Ovary (tissue), 9 donors: ENCODE data around the gene NANP. TPM values are rescaled to one million over a fixed set of nuclear protein-coding genes. Genes with fewer than 3 reads are reported as not detected.
A peak's percentile ranks its signal among the peaks of the same experiment; 100 is the strongest.

ENCODE experiments used
- DNase-seq, 5 donors: peaks; one replicate each; pipeline ENCODE4 v3.0.0-alpha.2; 2019 to 2020
- H3K27ac ChIP-seq, 2 donors: fragments of 200-600 bp; one replicate each; pipeline versions ENCODE4 v1.5.1 to v1.8.0; 2019 to 2022
- H3K27me3 ChIP-seq: fragments of 200-600 bp; one replicate; pipeline ENCODE4 v1.8.0; 2022
- H3K36me3 ChIP-seq: fragments of 200-600 bp; sonication (generic); one replicate; pipeline ENCODE4 v1.5.1; 2019
- H3K4me1 ChIP-seq: one replicate; pipeline ENCODE4 v1.8.1; 2013; ENCODE audit warnings: mild to moderate bottlenecking, moderate library complexity; ENCODE audit not compliant: insufficient read depth
- H3K4me3 ChIP-seq: fragments of 200-600 bp; sonication (generic); one replicate; pipeline ENCODE4 v1.5.1; 2017
- H3K9me3 ChIP-seq, 2 donors: fragments of 200-600 bp in 1 of 2; sonication (generic) in 1 of 2; one replicate each; pipeline versions ENCODE4 v1.5.1 to v1.8.1; 2013 to 2019; ENCODE audit warnings: mild to moderate bottlenecking in 1 of 2, moderate library complexity in 1 of 2
- CTCF ChIP-seq, 3 donors: fragments of 450-650 bp in 2 of 3; fragments of 200-600 bp in 1 of 3; IDR thresholded peaks; one replicate each; pipeline versions ENCODE4 v1.5.1 to v1.8.0; 2016 to 2022; ENCODE audit warnings: antibody characterized with exemption in 3 of 3, mild to moderate bottlenecking in 1 of 3
- EP300 ChIP-seq: sonication (generic); formaldehyde crosslinking; IDR thresholded peaks from one replicate; pipeline ENCODE4 v1.6.1; 2017; ENCODE audit warnings: antibody characterized with exemption
- POLR2A ChIP-seq: fragments of 450-650 bp; IDR thresholded peaks from one replicate; pipeline ENCODE4 v1.6.1; 2017; ENCODE audit warnings: antibody characterized with exemption, mild to moderate bottlenecking, moderate library complexity
- WGBS, 3 donors: extraction: QIAGEN DNeasy Blood & Tissue Kit in 1 of 3; methylation state at CpG; one replicate each; pipeline versions ENCODE4 v1.1.5 to v1.1.7; 2013 to 2017; 5-methylcytosine and 5-hydroxymethylcytosine counted together
- intact Hi-C, 4 donors: fragments of 100-400 bp; cut with DNase I; formaldehyde crosslinking; loops; one replicate each; pipeline versions ENCODE4 v1.11.0 to v1.15.1; 2022 to 2023
- polyA plus RNA-seq, 2 donors: library from polyadenylated mRNA; stranded (reverse); fragments of 200-250 nt in 1 of 2; fragments of 350-450 nt in 1 of 2; fragmentation: Illumina TruSeq in 1 of 2; extraction: RNeasy Lipid Tissue Mini Kit (QIAGEN cat#74804) in 1 of 2; gene quantifications; one replicate each; pipeline ENCODE4 v1.2.3, GENCODE V29; 2013 to 2014
- total RNA-seq, 7 donors: library from RNA; depleted of rRNA in 2 of 7; stranded (reverse); fragments of >200 nt in 2 of 7; fragmentation: NEBNext Ultra II Directional in 3 of 7; extraction: Animal tissue kit (Norgen Biotek cat#: 25700) in 3 of 7; gene quantifications; one replicate each; pipeline versions ENCODE4 v1.1.0 to v1.2.4, GENCODE V29; 2016 to 2023
- donor health status: DM: no; HTN: no; CAD: no; lungs with moderate emphysema.
- donor health status: DM: no; HTN: no; CAD: no.
- donor health status: Bipolar disorder and iron deficiency.
- donor health status: DM: yes; HTN: yes; CAD: no.
- donor health status: DM: no; HTN: no; CAD: no.
- donor health status: DM: yes; HTN: yes; CAD: no.

Gene NANP
- total and polyA plus RNA-seq, 9 donors, result 1.9 to 8.1 (median 4.9) TPM

DNA sequence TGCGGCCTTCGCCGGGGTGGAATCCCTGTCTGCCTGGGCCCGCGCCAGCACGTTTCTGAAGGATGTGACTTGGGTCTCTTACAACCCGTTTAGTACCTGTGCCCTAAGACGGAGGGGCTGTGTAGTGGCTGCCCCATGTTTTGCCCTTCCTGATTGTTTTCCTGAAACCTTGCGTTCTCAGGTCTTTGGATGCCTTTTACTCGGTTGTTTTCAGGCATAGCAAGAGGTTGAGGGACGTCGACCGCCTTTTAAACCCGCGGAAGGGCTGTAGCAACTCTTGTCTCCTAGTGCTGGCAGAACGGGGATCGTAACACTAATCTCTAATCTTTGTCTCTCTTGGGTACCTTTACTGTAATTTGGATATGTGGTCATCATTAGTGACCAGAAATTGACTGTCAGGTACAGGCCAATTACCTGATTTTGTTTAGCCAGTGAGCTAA, 706 bp upstream of the NANP start:
- intact Hi-C loops, result loop anchor here in 1 of 4 donors (10.0 kb wide), 1 partner anchor 70 kb away; the partner anchor contains the start of gene ZNF337
- peaks cover 6% of the 10 kb centered on the region for H3K4me1 ChIP-seq
- 27 to 33% (median 32%) methylated on average over 17 of the region's 17 CpGs for WGBS, 3 donors

GRCh38 chr20:25623225-25623735, 534 bp downstream of the NANP start:
- 0% methylated on average over 30 to 45 of the region's 45 CpGs for WGBS, 3 donors
- Histone ChIP-seq H3K27me3 (no peaks in the 10 kb centered on the region), H3K4me3 (peak overlapping the region; percentile 82), H3K4me1 (peaks cover 6% of the 10 kb centered on the region), H3K27ac (peak overlapping the region; percentile 81 to 85), H3K36me3 (no peaks in the 10 kb centered on the region), H3K9me3 (no peaks in the 10 kb centered on the region)
- intact Hi-C loops, result loop anchor here in 1 of 4 donors (10.0 kb wide), 1 partner anchor 72 kb away; the partner anchor contains the start of gene ZNF337
- DNase-seq, result peak; percentile 45 to 67 (median 54)
- TF ChIP-seq CTCF (IDR thresholded peaks at IDR 0.05), result no peak
- no peak for TF ChIP-seq EP300
- no peak for TF ChIP-seq POLR2A

More for the DNA sequence above, 706 bp upstream of the NANP start:
- peak overlapping the region; percentile 81 to 85 for H3K27ac ChIP-seq
- TF ChIP-seq CTCF (IDR thresholded peaks at IDR 0.05) (no peak), EP300 (no peak), POLR2A (no peak)
- peak in 1 of 5 donors; percentile 62 for DNase-seq
- no peaks in the 10 kb centered on the region for H3K27me3 ChIP-seq
- no peaks in the 10 kb centered on the region for H3K36me3 ChIP-seq
- H3K9me3 ChIP-seq, result no peaks in the 10 kb centered on the region
- peak overlapping the region; percentile 82 for H3K4me3 ChIP-seq

DNA sequence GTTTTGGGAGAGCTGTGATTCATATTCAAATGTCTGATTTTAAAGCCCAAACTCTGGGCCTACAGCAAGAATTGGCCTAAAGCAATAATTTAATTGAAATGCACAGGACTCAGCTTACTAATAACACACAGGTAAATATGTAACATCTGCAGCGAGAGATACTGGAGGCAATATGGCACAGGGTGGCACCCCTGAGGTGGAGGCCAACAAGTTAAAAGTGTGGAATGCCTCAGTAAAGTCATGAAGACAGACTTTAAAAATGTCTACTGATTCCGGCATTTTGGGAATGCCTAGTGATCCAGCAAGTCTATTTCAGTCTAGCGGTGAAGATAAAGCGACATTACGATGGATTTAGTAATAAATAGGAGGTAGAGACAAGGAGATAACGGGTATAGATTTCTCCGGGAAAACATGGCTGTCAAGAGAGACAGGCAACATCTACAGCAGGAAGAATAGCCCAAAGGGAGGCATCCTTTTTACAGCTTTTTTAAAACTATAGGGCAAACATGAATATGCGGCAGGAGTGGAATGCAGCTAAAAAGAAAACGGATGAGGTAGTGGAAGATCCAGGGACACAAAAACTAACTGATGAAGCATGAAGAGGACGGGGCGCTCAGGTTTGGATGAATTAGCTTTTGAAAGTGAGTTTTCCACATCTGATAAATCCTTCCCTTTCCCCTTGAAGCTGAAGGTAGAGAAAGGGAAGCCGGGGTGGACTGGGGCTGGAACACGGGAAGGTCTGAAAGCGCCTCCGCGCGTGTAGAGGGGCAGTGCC, 1.2 kb downstream of the NANP start:
- H3K27ac ChIP-seq, result peak overlapping the region; percentile 81 to 85
- no peak for DNase-seq
- no peaks in the 10 kb centered on the region for H3K36me3 ChIP-seq
- WGBS, 3 donors, result 22 to 28% (median 26%) methylated on average over 17 of the region's 17 CpGs
- H3K27me3 ChIP-seq, result no peaks in the 10 kb centered on the region
- peaks cover 6% of the 10 kb centered on the region for H3K4me1 ChIP-seq
- H3K9me3 ChIP-seq, result no peaks in the 10 kb centered on the region
- peak overlapping the region; percentile 82 for H3K4me3 ChIP-seq
- TF ChIP-seq POLR2A (no peak), CTCF (IDR thresholded peaks at IDR 0.05) (no peak), EP300 (no peak)
- intact Hi-C loops, result loop anchor here in 1 of 4 donors (10.0 kb wide), 1 partner anchor 72 kb away; the partner anchor contains the start of gene ZNF337

DNA sequence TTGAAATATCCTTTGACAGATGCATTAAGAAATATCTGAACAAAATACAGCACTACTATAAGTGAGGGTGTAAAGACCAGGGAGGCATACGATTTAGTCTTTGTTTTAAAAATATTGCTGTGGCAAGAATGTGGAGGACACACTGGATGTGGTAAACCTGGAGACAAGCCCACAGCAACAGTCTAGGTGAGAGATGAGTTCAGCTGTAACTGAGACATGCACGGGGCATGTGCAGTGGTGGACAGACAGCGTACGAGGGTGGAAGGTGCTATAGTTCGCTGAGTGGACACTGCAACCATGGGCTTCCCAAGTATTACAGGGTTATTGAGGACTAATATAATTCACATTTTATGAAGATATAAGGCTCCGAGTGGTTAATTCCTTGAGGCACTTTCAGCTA, 1.8 kb downstream of the NANP start:
- Histone ChIP-seq H3K36me3 (no peaks in the 10 kb centered on the region), H3K27me3 (no peaks in the 10 kb centered on the region), H3K4me3 (no peak overlapping the region), H3K27ac (no peak overlapping the region), H3K9me3 (no peaks in the 10 kb centered on the region), H3K4me1 (peaks cover 6% of the 10 kb centered on the region)
- DNase-seq, result no peak
- intact Hi-C loops, result loop anchor here in 1 of 4 donors (10.0 kb wide), 1 partner anchor 73 kb away; the partner anchor contains the start of gene ZNF337
- no peak for TF ChIP-seq POLR2A
- no peak for TF ChIP-seq CTCF (IDR thresholded peaks at IDR 0.05)
- TF ChIP-seq EP300, result no peak
- WGBS, 3 donors, result 86 to 91% (median 89%) methylated on average over 6 of the region's 6 CpGs
